RWPE1 (cell line): ENCODE data around the gene SCAMP4.

Source experiments
- CTCF ChIA-PET: fragments of 350-600 bp; sonication (Branson Sonifier 250); formaldehyde crosslinking; extraction: SDS; loops from one replicate; lab custom pipeline; 2021; lab: Yijun Ruan, JAX
- POLR2A ChIA-PET: fragments of 400-600 bp; formaldehyde crosslinking; extraction: SDS; loops from one replicate; lab custom pipeline; 2020; ENCODE audit warnings: antibody characterized with exemption; ENCODE audit not compliant: low non-redundant PET; lab: Yijun Ruan, JAX
- DNase-seq: peaks from one replicate; pipeline ENCODE4 v3.0.0; 2012; ENCODE audit warnings: low spot score
- H3K27ac ChIP-seq: fragments of 450-650 bp; 2 replicates; pipeline ENCODE4 v1.5.1; 2017
- TF ChIP-seq, protein P1 (sequence below): fragments of 450-650 bp; conservative IDR thresholded peaks from 2 replicates; pipeline ENCODE4 v1.5.1; 2017; ENCODE audit warnings: low read depth, mild to moderate bottlenecking

SCAMP4 gene

DNA sequence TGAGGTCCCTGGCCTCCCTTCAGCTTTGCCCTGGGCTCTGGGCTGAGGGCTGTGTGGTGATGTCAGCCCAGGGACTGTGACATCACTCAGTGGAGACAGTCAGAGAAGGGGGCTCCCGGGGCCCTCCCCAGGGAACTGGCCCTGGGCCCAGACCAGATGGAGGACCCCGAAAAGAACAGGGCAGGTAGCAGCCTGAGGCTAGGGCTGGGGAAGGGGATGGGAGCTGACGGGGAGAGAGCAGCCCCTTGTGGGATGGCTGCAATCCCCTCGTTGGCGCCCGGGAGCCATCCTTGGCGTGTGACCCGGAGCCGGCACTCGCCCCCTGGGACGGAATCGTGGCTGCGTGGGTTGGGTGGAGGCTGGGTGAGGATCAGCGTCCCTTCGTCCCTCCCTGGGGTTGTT lies 49.3 kb downstream of the SCAMP4 start:
- POLR2A ChIA-PET, result no interaction called here
- CTCF ChIA-PET, result no interaction called here
- no peak for DNase-seq
- TF ChIP-seq, protein P1, sequence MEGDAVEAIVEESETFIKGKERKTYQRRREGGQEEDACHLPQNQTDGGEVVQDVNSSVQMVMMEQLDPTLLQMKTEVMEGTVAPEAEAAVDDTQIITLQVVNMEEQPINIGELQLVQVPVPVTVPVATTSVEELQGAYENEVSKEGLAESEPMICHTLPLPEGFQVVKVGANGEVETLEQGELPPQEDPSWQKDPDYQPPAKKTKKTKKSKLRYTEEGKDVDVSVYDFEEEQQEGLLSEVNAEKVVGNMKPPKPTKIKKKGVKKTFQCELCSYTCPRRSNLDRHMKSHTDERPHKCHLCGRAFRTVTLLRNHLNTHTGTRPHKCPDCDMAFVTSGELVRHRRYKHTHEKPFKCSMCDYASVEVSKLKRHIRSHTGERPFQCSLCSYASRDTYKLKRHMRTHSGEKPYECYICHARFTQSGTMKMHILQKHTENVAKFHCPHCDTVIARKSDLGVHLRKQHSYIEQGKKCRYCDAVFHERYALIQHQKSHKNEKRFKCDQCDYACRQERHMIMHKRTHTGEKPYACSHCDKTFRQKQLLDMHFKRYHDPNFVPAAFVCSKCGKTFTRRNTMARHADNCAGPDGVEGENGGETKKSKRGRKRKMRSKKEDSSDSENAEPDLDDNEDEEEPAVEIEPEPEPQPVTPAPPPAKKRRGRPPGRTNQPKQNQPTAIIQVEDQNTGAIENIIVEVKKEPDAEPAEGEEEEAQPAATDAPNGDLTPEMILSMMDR, result no peak
- no peak overlapping the region for H3K27ac ChIP-seq

DNA sequence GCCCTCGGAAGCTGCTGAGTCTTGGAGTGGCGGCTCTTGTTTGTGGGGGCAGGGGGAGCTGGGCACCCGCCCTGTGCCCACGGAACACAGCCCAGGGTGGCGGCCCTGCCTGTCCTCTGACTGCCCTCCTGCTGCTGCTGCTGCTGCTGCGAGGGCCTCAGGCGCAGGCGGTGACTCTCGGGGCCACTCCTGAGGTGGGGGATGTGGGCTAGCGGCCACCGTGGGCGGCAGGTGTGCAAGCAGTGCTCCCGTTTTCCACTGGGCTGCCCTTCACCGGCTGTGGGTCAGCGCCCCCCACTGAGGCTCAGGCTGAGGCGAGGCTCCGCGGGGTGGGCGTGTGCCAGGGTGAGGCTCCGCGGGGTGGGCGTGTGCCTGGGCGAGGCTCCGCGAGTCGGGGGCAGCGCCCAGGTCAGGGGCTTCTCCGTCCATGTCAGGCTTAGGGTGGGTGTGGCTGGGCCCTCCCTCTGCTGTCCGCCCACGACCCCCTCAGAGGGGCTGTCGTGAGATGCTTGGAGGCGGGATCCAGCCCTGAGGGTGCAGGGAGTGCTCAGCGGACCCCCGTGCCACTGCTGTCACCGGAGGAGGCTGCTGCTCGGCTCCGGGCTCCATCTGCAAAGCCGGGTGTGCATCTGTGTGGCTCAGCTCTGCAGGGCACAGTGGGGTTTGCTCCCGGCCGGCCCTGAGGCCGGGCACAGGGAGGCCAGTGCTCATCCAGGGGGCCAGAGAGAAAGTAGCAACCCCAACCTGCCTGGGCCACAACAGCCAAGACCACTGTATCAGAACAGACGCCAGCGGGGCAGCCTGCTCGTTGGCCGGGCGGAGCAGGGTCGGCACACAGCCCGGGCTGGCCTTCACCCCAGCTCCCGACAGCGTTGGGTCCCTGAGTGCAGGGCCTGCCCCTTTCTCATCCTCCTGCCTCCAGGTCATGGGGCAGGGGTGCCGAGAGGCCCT lies 50.2 kb downstream of the SCAMP4 start:
- TF ChIP-seq, protein P1, result no peak
- no peak overlapping the region for H3K27ac ChIP-seq
- ChIA-PET CTCF (no interaction called here), POLR2A (no interaction called here)
- no peak for DNase-seq

DNA sequence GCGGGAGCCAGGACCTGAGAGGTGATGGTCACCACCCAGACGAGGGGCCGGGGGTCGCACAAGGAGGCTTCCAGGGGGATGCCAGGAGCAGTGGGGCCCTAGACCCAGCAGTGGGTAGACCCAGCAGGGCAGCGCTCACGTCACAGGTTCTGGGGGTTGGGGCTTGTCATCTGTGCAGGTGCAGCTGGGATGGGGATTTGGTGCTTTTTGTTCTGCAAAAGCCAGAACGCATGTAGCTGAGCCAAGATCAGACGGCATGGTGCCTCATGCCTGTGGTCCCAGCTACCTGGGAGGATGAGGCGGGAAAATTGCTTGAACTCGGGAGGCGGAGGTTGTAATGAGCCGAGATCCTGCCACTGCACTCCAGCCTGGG lies 50.9 kb downstream of the SCAMP4 start:
- POLR2A ChIA-PET, result no interaction called here
- DNase-seq, result no peak
- TF ChIP-seq, protein P1, result no peak
- CTCF ChIA-PET, result interaction anchor here (0.6 kb wide), 1 partner anchor 42 kb away, joined by 5 read pairs; no protein-coding TSS in a partner anchor
- H3K27ac ChIP-seq, result no peak overlapping the region

DNA sequence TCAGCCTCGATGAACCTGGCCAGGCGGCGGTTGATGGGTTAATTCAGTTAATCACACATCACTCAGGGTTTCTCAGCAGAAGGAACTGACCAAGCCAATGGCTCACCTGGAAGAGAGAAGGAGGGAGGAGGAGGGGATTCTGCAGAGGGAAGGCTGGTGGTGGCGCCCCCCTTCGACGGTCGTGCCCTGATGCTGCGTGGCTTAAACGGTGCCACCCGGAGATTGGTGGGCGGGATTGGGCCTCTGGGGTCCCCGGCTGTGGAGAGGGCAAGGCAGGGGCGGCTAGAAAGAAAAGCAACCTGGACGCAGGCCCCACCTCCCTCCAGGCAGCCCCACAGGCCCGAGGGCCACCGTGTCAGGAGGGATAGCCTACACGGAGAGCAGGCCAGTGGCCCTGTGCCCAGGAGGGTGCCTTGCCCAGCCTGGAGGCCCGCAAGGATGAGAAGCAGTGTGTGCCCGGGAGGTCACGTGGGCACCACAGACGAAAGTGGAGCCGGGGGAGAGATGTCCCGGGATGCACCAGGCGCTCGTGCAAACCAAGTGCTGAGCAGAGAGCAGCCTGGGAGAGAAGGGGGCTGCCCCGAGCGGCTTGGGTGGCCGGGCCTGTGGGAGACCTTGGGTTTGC lies 51.8 kb downstream of the SCAMP4 start:
- TF ChIP-seq, protein P1, result no peak
- no peak for DNase-seq
- ChIA-PET POLR2A (no interaction called here), CTCF (no interaction called here)
- no peak overlapping the region for H3K27ac ChIP-seq

DNA sequence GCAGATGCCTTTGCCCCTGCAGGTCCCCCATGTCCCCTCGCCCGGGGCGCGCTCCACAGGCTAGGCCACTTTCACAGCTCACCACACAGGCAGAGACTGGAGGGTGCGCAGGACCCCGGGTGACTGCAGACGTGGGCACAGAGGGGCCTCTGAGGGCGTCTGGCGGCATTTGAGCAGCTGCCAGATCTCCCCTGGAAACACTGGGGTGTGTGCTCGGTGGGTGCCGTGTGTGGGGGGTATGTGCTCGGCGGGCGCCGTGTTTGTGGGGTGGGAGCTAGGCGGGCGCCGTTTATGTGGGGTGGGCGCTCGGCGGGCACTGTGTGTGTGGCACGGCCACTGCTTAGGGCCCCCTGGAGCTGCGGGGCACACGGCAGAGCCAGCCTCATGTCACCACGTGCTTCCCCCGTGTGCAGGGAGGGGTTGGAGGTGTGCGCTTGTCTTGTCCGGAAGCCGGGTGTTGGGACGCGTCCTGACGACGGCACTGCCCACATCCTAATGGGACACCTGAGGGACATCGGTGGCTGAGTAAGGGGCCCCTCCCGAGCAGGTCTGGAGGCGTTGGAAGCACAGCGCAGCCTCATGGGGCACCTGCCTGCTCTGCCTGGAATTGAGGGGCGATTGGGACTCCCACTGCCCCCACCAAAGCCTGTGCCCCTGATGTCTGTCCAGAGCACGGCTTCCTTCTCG lies 52.5 kb downstream of the SCAMP4 start:
- ChIA-PET POLR2A (no interaction called here), CTCF (no interaction called here)
- DNase-seq, result no peak
- TF ChIP-seq, protein P1, result no peak
- H3K27ac ChIP-seq, result no peak overlapping the region

DNA sequence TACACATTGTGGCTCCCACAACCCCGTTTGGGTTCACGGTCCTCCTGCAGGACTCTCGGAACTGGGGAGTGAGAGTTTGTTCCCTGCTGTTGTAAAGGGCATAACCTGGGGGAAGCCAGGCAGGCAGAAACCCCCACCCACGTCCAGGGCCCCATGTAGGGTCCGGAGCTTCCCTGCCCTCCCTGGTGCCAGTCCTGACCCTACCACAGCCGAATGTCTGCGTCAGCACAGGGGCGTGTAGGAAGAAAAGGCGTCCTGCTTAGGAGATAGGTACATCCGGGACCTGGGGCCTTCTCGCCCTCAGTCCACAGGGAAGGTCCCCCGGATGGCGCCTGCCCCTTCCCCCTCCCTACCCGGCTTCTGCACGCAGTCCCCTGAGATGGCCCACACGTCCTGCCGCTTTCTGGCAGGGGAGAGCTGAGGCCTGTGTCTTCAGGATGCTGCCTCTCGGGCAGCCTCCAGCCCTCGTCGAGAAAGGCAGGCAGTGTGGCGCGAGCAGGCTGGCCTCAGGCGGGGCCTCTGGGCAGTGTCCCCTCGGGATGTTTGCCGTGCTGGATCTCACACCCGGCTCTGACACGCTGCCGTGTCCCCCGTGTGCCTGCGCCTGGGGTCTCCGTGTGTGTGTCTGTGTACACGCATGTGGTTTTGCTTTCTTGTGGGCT lies 54.9 kb downstream of the SCAMP4 start:
- H3K27ac ChIP-seq, result no peak overlapping the region
- no peak for DNase-seq
- POLR2A ChIA-PET, result no interaction called here
- TF ChIP-seq, protein P1, result no peak
- CTCF ChIA-PET, result no interaction called here
